Measurements from ENCODE around the gene TTC14. TPM values are rescaled to one million over a fixed set of nuclear protein-coding genes. Genes with fewer than 3 reads are reported as not detected.

Gene TTC14
- 14.9 and 18.8 TPM in 2 replicates for total RNA-seq

GRCh38 chr3:180601688-180602666, at the start of gene TTC14:
TTC14 (plus strand) TSS chr3:180602163; CDS start chr3:180602262, 99 bp downstream.

Other genes with a start within 250 kb of the TTC14 start
- gene CCDC39, start 77.3 kb downstream of the TTC14 start, total RNA-seq: not detected in 2 replicates